ENCODE data around the gene GADL1.

GRCh38 chr3:30693470-30694120 lies 200.9 kb downstream of the GADL1 start:
- TF ChIP-seq FOXK2 (IDR thresholded peaks at IDR 0.05) (no peak), SP1 (IDR thresholded peaks at IDR 0.05) (no peak), HDGF (IDR thresholded peaks at IDR 0.05; ENCODE audit: borderline replicate concordance) (no peak), SUZ12 (IDR thresholded peaks at IDR 0.05) (no peak), FOXA1 (IDR thresholded peaks at IDR 0.05) (no peak), CTBP1 (IDR thresholded peaks at IDR 0.05; ENCODE audit: borderline replicate concordance) (no peak), ARNT (IDR thresholded peaks at IDR 0.05) (no peak)
